Epithelial cell of prostate (primary cell): Measurements from ENCODE around the gene LY86.
A peak's percentile ranks its signal among the peaks of the same experiment; 100 is the strongest.
"Not testable (repeated sequence)": the region's sequence is repeated elsewhere in the genome, so short reads cannot be mapped to it uniquely, and the experiment has no call there.

Source experiments
- DNase-seq: peaks from one replicate; pipeline ENCODE4 v3.0.0-alpha.2; 2011; ENCODE audit warnings: low read depth, low spot score
- H3K27ac ChIP-seq: fragments of 450-650 bp; 2 replicates; pipeline ENCODE4 v1.5.1; 2017; ENCODE audit warnings: mild to moderate bottlenecking

LY86 gene

DNA sequence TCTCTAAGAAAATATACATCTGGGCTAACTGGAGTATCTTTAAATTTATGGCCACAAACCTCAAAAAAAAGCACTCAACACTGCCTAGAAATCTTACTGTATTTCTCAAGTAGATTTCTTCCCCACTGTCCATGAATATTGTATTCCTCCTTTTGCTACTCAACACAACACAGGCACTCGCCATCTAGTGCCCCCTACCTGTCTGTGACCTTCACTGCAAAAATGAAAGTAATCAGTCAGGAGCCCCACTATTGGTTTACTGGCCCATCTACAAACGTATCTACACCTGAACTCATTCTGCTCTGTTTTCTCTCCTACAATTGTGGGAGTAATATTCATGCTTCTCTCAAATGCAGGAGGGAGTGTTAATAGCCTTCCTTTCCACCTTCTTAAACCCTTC, 58.3 kb downstream of the LY86 start:
- DNase-seq: no peak
- H3K27ac ChIP-seq: no peak overlapping the region

GRCh38 chr6:6648692-6649343, 60.3 kb downstream of the LY86 start:
- H3K27ac ChIP-seq: no peak overlapping the region

GRCh38 chr6:6649824-6650349, 61.4 kb downstream of the LY86 start:
- no peak overlapping the region for H3K27ac ChIP-seq
- no peak for DNase-seq

More at GRCh38 chr6:6648692-6649343, 60.3 kb downstream of the LY86 start:
- DNase-seq: no peak

DNA sequence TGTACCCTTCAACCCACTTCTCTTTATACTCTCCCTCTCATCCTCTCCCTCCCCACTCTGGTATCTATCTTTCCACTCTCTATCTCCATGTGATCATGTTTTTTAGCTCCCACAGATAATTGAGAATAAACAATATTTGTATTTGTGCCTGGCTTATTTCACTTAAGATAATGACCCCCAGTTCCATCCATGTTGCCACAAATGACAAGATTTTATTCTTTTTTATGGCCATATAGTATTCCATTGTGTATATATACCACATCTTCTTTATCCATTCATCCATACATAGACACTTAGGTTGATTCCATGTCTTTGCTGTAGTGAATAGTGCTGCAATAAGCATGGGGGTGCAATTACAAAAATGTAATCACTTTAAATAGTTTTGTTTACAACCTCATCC, 62.3 kb downstream of the LY86 start:
- H3K27ac ChIP-seq: no peak overlapping the region
- DNase-seq: no peak

DNA sequence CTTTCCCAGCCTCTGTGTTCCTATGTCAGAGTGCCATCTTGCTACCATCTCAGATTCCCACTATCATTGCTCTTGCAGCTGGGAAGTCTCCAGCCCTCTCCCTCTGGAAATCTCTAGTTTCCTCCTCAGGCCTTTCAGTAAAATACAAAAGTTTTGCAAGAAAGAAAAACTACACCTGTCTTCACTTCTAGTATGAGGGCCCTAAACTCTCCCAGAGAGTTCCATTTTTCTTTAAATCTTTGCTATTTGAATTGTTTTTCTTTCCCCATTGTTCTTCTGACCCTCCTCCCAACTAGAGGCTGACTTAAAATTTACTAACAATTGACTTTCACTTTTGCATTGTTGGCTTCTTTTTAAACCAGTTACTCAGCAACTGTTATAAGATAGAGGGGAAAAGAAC, 62.8 kb downstream of the LY86 start:
- no peak overlapping the region for H3K27ac ChIP-seq
- DNase-seq: no peak

GRCh38 chr6:6652932-6653331, 64.4 kb downstream of the LY86 start:
- H3K27ac ChIP-seq: no peak overlapping the region
- DNase-seq: no peak

GRCh38 chr6:6654599-6655575, 66.4 kb downstream of the LY86 start:
- no peak for DNase-seq
- no peak overlapping the region for H3K27ac ChIP-seq

DNA sequence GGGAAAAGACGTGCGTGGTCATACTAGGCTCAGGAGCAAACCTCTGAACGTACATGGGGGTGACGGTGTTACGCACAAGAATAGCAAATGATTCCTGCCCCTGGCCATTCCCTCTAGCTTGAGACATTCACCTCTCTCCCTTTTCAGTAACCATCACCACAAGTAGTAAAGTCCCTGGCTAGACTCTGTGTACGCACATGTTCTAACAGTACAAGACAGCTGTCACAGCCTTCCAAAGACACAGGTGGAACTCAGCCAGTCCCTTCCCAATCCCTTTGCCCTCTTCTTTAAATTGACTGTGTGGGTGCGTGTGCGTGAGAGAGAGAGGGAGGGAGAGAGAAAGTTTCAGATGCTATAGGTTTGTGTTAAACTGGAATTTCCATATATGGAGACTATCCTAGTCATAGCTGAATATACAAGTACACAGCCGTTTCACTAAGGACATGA, 67.3 kb downstream of the LY86 start:
- DNase-seq: no peak
- no peak overlapping the region for H3K27ac ChIP-seq

- DNase-seq: no peak
- no peak overlapping the region for H3K27ac ChIP-seq
Measured at GRCh38 chr6:6656287-6656686, 67.8 kb downstream of the LY86 start.

DNA sequence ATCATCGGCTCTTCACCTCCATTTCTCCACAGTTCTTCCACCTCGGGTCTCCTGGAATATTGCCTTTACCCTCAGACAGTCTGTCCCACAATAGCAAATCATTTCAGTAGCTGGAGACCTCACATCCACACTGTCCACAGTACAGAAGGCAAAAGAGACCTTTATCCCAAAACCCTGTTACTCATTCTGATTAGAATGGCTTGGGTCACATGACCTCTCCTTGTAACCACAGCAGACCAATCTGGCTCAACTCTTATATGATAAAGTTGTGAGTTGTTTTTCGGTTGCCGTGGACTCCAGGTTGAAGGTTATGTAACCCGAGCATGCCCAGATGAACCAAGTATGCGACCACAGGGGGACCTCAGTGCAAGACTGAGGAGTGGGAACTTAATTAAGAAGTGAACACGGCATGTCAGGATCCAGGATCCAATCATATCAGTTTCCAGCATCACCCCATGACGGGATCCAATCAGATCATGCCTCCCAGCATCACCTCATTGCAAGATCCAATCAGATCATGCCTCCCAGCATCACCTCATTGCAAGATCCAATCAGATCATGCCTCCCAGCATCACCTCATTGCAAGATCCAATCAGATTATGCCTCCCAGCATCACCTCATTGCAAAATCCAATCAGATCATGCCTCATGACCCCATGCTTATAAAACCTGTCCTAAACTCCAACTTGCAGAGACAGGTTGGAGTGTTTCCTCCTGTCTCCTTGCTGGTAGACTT, 68.7 kb downstream of the LY86 start:
- DNase-seq: no peak
- no peak overlapping the region for H3K27ac ChIP-seq

DNA sequence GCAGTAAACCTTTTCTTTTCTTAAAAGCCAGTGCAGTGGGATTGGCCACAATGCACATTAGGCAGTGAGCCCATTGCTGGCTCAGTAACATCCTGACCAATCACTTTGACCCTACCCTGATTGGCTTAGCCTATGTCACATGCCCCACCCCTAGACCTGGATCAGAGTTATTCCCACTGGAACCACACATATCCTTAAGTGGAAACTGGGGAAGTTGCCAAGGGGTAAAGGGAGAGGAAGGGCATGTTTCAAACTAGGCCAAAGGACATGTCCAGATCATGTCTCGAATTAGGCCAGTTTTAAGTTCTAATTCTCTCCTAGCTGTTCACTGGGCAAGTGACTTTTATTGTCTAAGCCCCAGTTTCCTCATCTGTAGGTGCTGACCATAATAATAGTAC, 69.3 kb downstream of the LY86 start:
- DNase-seq: no peak
- H3K27ac ChIP-seq: no peak overlapping the region

- no peak for DNase-seq
- H3K27ac ChIP-seq: no peak overlapping the region
Measured at GRCh38 chr6:6659600-6660327, 71.2 kb downstream of the LY86 start.

DNA sequence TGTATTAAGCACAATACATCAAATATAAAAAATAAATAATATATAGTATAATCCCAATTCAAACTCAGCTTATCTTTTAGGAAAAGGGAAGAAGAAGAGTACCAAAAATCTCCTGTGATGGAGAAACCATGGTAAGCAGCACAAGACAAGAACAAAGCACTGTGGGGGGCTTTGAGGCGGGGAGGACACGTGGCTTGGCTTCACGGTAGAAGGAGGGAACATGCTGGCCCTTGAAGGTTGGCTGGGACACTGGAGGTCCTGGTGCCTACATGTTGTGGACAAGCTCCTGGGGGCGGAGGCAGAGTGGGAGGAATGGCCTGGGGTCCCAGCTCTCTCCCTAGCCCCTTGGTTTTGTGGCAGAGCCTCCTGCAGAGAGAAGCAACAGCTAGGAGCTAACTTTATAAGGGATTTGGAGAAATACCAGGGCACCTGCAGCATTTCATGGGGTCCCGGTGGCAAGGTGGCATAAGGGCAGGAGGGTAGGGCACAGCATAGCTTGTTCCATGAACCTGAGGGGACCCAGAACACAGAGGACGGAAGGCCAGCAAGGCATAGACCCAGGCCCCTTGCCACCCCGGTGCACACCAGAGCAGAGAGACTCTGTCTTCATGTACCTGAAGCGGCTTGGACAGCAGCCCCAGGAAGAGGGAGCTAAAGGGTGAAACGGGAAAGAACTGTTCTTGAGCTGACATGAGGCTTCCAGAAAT, 72.0 kb downstream of the LY86 start:
- no peak overlapping the region for H3K27ac ChIP-seq
- DNase-seq: no peak

- DNase-seq: no peak
- H3K27ac ChIP-seq: no peak overlapping the region
Measured at GRCh38 chr6:6661191-6661590, 72.7 kb downstream of the LY86 start.

DNA sequence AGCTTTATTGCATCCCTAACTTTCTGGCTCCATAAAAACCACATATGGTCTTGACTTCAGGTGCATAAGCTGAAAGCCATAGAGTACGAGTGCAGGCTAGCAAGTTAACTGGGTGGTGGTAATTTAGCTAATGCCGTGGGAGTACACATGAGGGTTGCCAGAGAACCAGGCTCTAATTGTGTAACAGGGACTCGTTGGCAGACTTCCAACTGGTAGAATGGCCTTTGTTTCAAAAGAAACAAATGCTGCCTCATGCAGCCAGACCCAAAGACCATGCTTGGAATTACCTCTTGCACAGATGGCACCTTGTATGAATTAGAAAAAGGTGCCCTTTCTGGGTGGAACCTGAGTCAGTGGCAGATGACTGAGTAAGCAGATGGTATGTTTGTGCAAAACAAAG, 73.2 kb downstream of the LY86 start:
- H3K27ac ChIP-seq: no peak overlapping the region
- DNase-seq: peak; percentile 14

DNA sequence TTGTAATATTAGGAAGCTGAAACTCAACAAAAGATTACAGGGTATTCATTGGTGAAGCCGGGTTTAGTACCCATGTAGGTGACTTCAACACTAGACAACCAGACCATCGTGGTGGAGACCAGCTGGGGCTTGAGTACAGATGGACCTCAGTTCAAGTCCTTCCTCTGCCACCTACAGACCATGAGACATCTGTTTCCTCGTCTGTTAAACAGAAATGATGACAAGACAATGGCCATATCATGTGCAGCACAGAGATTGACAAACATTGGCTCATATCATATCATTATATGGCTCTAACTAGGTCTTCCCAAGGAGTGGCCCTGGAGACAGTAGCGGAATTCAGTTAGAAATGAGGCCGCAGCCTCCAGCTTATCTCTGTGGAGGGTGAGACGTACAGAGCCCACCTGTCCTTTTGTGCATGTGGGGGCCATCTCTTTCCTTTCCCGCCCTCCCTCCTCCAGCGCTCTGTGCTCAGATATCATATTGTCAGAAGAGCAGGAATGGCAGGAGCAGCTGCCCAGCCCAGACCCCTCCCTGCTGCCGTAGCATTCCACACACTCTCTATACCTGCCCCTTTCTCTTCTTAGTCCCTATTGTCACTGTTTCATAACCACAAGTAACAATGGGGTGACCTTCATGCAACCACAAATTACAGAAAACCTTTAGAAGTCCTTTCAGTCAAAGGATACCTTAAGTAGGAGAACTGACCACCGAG, 75.1 kb downstream of the LY86 start:
- H3K27ac ChIP-seq: no peak overlapping the region
- no peak for DNase-seq

- H3K27ac ChIP-seq: no peak overlapping the region
- no peak for DNase-seq
Measured at GRCh38 chr6:6665555-6666243, 77.2 kb downstream of the LY86 start.

- H3K27ac ChIP-seq, DNase-seq: not testable (repeated sequence)
Measured at GRCh38 chr6:6670150-6670549, 81.6 kb downstream of the LY86 start.
